ENCODE results near the gene FRMD8. TPM values are rescaled to one million over a fixed set of nuclear protein-coding genes. Genes with fewer than 3 reads are reported as not detected.

Gene FRMD8
- total and polyA plus RNA-seq, 10 donors = 19.3 to 128 (median 84.0) TPM

DNA sequence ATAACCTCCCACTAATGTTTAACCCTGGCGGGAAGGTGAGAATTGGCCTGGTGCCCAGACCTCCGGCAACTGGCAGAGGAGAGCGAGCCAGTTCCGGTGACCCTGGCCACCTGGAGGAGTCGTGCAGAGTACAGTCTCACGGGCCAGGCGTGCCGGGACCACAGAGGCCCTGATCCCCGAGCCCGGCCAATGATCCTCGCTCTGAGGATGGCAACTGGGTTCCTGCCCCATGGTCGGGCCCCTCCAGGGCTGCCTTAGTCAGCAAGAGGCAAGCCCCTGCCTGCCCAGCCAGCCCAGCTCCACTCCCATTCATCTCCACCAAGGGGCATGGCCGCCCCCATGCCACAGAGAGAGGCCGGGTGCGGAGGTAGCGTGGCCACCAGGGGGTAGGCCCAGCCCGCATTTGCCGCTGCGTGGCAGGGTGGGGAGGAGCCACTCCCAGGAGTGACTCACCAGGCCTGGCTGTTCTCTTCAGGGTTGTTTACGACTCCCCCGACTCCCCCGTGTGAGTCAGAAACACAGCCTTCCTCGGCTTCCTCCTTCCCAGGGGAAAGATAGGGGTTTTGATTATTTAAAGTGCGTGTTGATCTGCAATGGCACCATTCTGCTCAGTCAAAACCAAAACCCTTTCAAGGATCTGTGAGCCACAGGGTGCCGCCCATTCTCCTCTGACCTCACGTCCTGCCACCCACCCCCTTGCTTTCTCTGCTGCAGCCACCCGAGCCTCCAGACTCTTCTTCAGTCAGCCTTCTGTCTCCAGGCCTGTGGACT lies 4.2 kb upstream of the FRMD8 start, which contains the start of gene SLC25A45:
Gene SLC25A45 (minus strand): TSS at position 614 of the 771 bp plus-strand sequence. CDS start 695 bp downstream, outside the sequence.
- H3K36me3 ChIP-seq = peaks cover 0 to 17% (median 0%) of the 10 kb centered on the region in 6 donors
- H3K4me3 ChIP-seq = peak within 1 kb of the TSS; percentile 32 to 69 (median 48)
- peak; percentile 97 for DNase-seq
- TF ChIP-seq, protein P1, sequence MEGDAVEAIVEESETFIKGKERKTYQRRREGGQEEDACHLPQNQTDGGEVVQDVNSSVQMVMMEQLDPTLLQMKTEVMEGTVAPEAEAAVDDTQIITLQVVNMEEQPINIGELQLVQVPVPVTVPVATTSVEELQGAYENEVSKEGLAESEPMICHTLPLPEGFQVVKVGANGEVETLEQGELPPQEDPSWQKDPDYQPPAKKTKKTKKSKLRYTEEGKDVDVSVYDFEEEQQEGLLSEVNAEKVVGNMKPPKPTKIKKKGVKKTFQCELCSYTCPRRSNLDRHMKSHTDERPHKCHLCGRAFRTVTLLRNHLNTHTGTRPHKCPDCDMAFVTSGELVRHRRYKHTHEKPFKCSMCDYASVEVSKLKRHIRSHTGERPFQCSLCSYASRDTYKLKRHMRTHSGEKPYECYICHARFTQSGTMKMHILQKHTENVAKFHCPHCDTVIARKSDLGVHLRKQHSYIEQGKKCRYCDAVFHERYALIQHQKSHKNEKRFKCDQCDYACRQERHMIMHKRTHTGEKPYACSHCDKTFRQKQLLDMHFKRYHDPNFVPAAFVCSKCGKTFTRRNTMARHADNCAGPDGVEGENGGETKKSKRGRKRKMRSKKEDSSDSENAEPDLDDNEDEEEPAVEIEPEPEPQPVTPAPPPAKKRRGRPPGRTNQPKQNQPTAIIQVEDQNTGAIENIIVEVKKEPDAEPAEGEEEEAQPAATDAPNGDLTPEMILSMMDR (IDR thresholded peaks at IDR 0.05 in 8 of 11, conservative IDR thresholded peaks at IDR 0.05 in 3 of 11) = peak; percentile 90 to 99 (median 97)
- TF ChIP-seq POLR2A (IDR thresholded peaks at IDR 0.05) (peak in 2 of 3 donors; percentile 61 to 63), POLR2AphosphoS5 (IDR thresholded peaks at IDR 0.05) (peak; percentile 92 to 97 (median 93))
- H3K27ac ChIP-seq = peak within 1 kb of the TSS; percentile 84 to 98 (median 98)
- H3K4me1 ChIP-seq = peaks cover 45 to 98% (median 79%) of the 10 kb centered on the region in 6 donors
- no peaks in the 10 kb centered on the region for H3K9me3 ChIP-seq
- intact Hi-C loops (cut with DNase I; ENCODE audit: low total_unique reads) = no loop called here
- no peaks in the 10 kb centered on the region for H3K27me3 ChIP-seq (replicated peaks in 1 of 7)
- WGBS, 5 donors = 0 to 1% (median 0%) methylated on average over 11 to 27 of the region's 27 CpGs

DNA sequence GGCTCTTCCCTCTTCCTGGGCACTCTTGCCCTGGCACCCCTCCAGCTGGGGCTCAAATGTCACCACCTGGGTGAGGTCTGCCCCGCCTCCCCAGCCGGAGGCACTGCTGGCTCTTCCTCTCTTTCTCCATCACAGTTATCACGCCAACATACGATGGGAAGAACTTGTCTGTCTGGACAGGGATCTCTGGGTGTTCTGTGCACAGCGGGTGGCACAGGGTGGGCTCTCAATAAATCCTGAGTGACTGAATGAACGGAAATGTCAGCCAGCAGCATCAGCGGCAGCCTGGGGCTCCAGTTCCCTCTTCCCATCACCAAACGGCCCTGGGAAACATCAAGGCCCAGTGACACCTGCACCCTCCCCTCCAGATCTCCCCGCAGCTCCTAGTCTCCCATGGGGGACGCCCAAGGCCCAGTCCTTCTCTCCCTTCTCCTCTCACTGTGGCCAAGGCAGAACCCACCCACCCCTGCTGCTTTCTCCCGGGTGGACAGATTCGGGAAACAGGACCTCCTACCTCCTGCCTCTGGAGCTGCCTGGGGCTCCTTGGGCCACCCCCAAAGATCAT lies 3.6 kb upstream of the FRMD8 start:
- H3K4me3 ChIP-seq = peak overlapping the region in 7 of 8 donors; percentile 43 to 69 (median 48)
- peaks cover 52 to 98% (median 81%) of the 10 kb centered on the region in 6 donors for H3K4me1 ChIP-seq
- 17 to 25% (median 19%) methylated on average over 11 to 12 of the region's 12 CpGs for WGBS, 5 donors
- no peaks in the 10 kb centered on the region for H3K9me3 ChIP-seq
- no peaks in the 10 kb centered on the region for H3K27me3 ChIP-seq (replicated peaks in 1 of 7)
- H3K36me3 ChIP-seq = peaks cover 0 to 17% (median 0%) of the 10 kb centered on the region in 6 donors
- TF ChIP-seq POLR2A (IDR thresholded peaks at IDR 0.05) (no peak), POLR2AphosphoS5 (IDR thresholded peaks at IDR 0.05) (peak in 1 of 3 donors; percentile 76)
- TF ChIP-seq, protein P1 (IDR thresholded peaks at IDR 0.05 in 8 of 11, conservative IDR thresholded peaks at IDR 0.05 in 3 of 11) = no peak
- intact Hi-C loops (cut with DNase I; ENCODE audit: low total_unique reads) = no loop called here
- DNase-seq = peak; percentile 77
- peak overlapping the region; percentile 84 to 98 (median 98) for H3K27ac ChIP-seq

DNA sequence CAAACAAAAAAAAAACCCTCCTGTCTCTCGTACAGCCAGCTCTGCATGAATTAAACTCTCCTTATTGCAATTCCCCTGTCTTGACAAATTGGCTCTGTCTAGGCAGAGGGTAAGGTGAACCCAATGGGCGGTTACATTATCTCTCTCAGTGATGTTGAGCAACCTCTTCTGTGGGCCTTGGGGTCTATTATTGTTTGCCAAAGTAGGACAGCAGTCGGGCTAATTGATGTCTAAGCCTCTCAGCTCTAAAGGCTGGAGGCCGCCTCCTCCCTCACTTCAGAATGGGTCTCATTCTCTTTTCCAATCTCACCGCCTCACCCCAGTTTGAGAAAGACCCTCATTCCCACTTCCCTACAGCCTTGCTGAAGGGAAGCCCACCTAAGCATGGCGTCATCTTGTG lies 2.7 kb upstream of the FRMD8 start:
- intact Hi-C loops (cut with DNase I; ENCODE audit: low total_unique reads) = no loop called here
- DNase-seq = no peak

More for the DNA sequence above, 2.7 kb upstream of the FRMD8 start:
- TF ChIP-seq, protein P1 (IDR thresholded peaks at IDR 0.05 in 8 of 11, conservative IDR thresholded peaks at IDR 0.05 in 3 of 11) = no peak
- TF ChIP-seq POLR2AphosphoS5 (IDR thresholded peaks at IDR 0.05) (no peak), POLR2A (IDR thresholded peaks at IDR 0.05) (no peak)
- Histone ChIP-seq H3K9me3 (no peaks in the 10 kb centered on the region), H3K27ac (peak overlapping the region; percentile 84 to 98 (median 98)), H3K4me3 (no peak overlapping the region), H3K4me1 (peaks cover 61 to 98% (median 81%) of the 10 kb centered on the region in 6 donors), H3K27me3 (replicated peaks in 1 of 7) (no peaks in the 10 kb centered on the region), H3K36me3 (peaks cover 0 to 22% (median 0%) of the 10 kb centered on the region in 6 donors)
- 89 to 92% (median 91%) methylated on average over 6 of the region's 6 CpGs for WGBS, 5 donors

All from spleen (tissue), 11 donors.